GM12873 (cell line): ENCODE measurements around the gene SALL4.

Source experiments
- TF ChIP-seq, protein P1 (sequence below): IDR thresholded peaks from 2 replicates; pipeline ENCODE4 v1.5.1; 2012; ENCODE audit warnings: low read depth, mild to moderate bottlenecking, moderate library complexity, low read length, control low read depth; ENCODE audit not compliant: insufficient read depth; ENCODE audit errors: missing control alignments

Gene SALL4

DNA sequence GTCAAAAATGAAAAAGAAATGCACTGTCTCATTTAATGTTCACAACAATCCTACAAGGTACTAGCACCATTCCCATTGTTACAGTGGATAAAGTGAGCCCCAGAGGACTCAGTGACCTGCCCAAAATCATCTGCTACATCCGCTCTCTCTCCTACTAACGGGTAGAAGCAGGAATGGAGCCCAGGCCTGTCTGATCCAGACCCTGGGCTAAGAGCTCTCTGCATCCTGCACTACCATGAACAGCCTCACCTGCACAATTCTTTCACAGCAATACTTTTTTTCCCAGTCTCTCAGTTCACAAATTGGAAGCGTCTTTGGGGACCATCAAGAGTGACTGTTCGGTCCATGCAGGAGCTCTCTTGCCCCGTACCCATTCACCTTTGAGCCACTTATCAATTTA lies 65.4 kb downstream of the SALL4 start:
- TF ChIP-seq, protein P1, sequence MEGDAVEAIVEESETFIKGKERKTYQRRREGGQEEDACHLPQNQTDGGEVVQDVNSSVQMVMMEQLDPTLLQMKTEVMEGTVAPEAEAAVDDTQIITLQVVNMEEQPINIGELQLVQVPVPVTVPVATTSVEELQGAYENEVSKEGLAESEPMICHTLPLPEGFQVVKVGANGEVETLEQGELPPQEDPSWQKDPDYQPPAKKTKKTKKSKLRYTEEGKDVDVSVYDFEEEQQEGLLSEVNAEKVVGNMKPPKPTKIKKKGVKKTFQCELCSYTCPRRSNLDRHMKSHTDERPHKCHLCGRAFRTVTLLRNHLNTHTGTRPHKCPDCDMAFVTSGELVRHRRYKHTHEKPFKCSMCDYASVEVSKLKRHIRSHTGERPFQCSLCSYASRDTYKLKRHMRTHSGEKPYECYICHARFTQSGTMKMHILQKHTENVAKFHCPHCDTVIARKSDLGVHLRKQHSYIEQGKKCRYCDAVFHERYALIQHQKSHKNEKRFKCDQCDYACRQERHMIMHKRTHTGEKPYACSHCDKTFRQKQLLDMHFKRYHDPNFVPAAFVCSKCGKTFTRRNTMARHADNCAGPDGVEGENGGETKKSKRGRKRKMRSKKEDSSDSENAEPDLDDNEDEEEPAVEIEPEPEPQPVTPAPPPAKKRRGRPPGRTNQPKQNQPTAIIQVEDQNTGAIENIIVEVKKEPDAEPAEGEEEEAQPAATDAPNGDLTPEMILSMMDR = no peak

DNA sequence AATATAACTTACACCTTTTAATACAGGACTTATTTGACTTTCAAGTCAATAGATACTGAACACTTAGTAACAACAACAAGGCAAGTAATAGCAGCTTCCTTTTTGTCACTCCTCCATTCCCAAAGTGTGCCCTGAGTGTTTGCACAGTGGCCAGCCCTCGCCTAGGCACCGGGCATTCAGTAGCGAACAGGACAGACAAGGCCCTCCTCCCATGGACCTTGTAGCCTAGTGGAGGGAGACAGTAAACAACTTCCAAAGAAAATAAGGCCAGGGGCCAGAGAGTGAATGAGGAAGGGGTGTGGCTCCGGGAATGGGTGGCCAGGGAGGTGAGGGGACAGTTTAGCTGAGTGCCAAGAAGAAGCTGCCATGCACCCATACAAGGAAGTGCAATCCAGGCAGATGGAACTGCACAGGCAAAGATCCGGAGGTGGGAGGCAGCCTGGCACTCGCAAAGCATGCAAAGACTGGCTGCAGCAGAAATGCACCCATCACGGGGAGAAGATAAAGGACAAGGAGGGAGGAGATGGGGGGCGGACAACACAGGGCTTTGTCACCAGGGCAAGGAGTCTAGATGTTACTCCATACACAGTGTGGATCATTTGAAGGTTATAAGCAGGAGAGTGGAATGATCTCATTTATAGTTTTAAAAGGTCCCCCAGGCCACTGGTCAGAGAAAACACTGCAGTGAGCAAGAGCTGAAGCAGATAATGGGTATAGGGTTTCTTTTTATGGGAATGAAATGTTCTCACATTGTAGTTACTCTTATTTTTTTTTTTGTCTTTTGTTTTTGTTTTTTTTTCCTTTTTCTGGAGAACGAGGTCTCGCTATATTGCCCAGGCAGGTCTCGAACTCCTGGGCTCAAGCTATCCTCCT lies 66.4 kb downstream of the SALL4 start:
- TF ChIP-seq, protein P1 = no peak

DNA sequence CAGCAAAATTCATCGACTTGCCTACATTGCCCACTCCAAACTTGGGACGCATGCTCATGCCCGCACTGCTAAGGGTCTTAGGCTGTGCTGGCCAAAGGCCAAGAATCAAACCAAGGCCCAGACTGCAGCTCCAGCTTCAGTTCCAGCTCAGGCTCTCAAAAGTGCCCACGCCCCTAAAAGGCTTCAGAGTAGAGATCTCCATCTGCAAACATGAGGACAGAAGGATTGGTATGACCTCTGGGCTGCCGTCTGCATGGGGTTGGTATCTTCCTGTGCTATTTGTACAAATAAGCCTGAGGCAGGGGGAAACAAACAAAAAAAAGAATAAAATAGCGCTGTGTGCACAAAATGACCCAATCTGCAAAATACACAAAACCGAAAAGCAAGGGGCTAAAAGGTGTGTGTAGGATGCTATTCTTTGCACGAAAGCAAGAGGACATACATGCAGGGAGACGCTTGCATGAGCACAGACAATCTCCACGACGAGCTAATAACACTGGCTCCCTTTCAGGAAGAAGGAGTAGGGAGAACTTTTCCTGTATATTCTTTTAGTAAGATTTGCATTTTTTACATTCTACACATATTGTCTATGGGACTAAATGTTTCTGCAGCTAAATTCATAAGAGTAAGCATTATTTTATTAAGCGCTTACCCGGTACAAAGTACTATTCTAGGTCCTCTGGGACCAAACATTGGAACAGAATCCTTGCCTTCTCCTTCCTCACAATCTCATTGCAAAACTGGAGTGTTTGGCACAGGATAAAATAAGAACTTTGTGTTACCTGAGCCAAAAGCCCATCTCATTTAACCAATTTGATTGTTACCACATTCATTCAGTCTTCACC lies 67.2 kb downstream of the SALL4 start:
- TF ChIP-seq, protein P1 = no peak

DNA sequence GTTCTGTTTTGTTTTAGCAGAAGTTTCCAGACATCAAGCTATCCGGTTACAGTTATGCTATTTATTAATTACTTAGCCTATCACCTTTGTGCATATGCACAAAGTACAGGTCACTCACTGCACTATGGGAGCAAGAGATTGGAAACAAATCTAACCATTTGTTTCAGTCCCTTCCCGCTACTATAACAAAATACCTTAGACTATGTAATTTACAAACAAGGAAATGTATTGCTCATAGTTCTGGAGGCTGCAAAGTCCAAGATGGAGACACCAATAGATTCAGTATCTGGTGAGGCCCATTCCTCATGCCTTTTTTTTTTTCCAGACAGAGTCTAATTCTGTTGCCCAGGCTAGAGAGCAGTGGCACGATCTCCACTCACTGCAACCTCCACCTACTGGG lies 69.3 kb downstream of the SALL4 start:
- TF ChIP-seq, protein P1 = no peak
